Endodermal cell (in vitro differentiated cells): Measurements from ENCODE around the gene SLX4. TPM values are rescaled to one million over a fixed set of nuclear protein-coding genes. Genes with fewer than 3 reads are reported as not detected.

ENCODE experiments used
- DNase-seq: peaks from one replicate; pipeline ENCODE4 v3.0.0-alpha.2; 2017
- H3K27ac ChIP-seq: 2 replicates; pipeline ENCODE4 v1.5.1; 2013; ENCODE audit warnings: mild to moderate bottlenecking, low read depth, low read length, moderate library complexity
- H3K27me3 ChIP-seq: 2 replicates; pipeline ENCODE4 v1.6.1; 2013; ENCODE audit warnings: mild to moderate bottlenecking, low read length, moderate library complexity; ENCODE audit not compliant: insufficient read depth, control insufficient read depth, poor library complexity, severe bottlenecking
- H3K36me3 ChIP-seq: 2 replicates; pipeline ENCODE4 v1.7.0; 2013; ENCODE audit warnings: mild to moderate bottlenecking, low read length, moderate library complexity; ENCODE audit not compliant: control insufficient read depth, insufficient read depth
- H3K4me1 ChIP-seq: one replicate; pipeline ENCODE4 v1.7.0; 2013; ENCODE audit warnings: low read length; ENCODE audit not compliant: control insufficient read depth, insufficient read depth
- H3K4me3 ChIP-seq: 2 replicates; pipeline ENCODE4 v1.5.1; 2013; ENCODE audit warnings: mild to moderate bottlenecking, low read length, moderate library complexity
- H3K9ac ChIP-seq: 2 replicates; pipeline ENCODE4 v1.6.1; 2013; ENCODE audit warnings: mild to moderate bottlenecking, low read length, moderate library complexity; ENCODE audit not compliant: poor library complexity, severe bottlenecking; ENCODE audit errors: extremely low read depth
- H3K9me3 ChIP-seq: 2 replicates; pipeline ENCODE4 v1.6.1; 2013; ENCODE audit warnings: mild to moderate bottlenecking, low read length, moderate library complexity; ENCODE audit not compliant: control insufficient read depth
- H3K27ac Mint-ChIP-seq: 2 replicates; pipeline ENCODE4 v1.8.0; 2020; ENCODE audit warnings: mixed read lengths
- H3K27me3 Mint-ChIP-seq: 2 replicates; pipeline ENCODE4 v1.8.0; 2021; ENCODE audit warnings: mild to moderate bottlenecking, mixed read lengths; ENCODE audit not compliant: insufficient read depth
- H3K36me3 Mint-ChIP-seq: 2 replicates; pipeline ENCODE4 v1.8.0; 2020; ENCODE audit warnings: low read depth, mixed read lengths
- H3K4me1 Mint-ChIP-seq: 2 replicates; pipeline ENCODE4 v1.8.0; 2020; ENCODE audit warnings: mixed read lengths
- H3K4me3 Mint-ChIP-seq: 2 replicates; pipeline ENCODE4 v1.8.0; 2020; ENCODE audit warnings: mild to moderate bottlenecking, moderate library complexity, mixed read lengths
- H3K9me3 Mint-ChIP-seq: 2 replicates; pipeline ENCODE4 v1.8.0; 2020; ENCODE audit warnings: mild to moderate bottlenecking, mixed read lengths
- WGBS, 2 experiments: methylation state at CpG; one replicate each; pipeline versions ENCODE4 v1.1.5 to v1.1.7; 2013; ENCODE audit warnings: missing lambda C conversion rate in 2 of 2, mixed read lengths in 1 of 2; ENCODE audit not compliant: insufficient coverage in 1 of 2, insufficient read length in 1 of 2; 5-methylcytosine and 5-hydroxymethylcytosine counted together
- total RNA-seq, 2 donors: library from RNA; stranded (reverse); fragmentation: NEBNext Ultra II Directional in 1 of 2; extraction: Animal tissue kit (Norgen Biotek cat#: 25700) in 1 of 2; gene quantifications; 2 replicates in 1 of 2; 3 replicates in 1 of 2; pipeline ENCODE4 v1.2.1, GENCODE V29; 2021
- TF ChIP-seq, protein P1 (sequence below): fragments of 200-600 bp; sonication (generic); conservative IDR thresholded peaks from 2 replicates; pipeline ENCODE4 v1.5.0; 2021; ENCODE audit warnings: antibody characterized with exemption, mild to moderate bottlenecking

Gene SLX4
- total RNA-seq, 2 donors from 2014 or later, result 11.0 to 15.9 TPM

DNA sequence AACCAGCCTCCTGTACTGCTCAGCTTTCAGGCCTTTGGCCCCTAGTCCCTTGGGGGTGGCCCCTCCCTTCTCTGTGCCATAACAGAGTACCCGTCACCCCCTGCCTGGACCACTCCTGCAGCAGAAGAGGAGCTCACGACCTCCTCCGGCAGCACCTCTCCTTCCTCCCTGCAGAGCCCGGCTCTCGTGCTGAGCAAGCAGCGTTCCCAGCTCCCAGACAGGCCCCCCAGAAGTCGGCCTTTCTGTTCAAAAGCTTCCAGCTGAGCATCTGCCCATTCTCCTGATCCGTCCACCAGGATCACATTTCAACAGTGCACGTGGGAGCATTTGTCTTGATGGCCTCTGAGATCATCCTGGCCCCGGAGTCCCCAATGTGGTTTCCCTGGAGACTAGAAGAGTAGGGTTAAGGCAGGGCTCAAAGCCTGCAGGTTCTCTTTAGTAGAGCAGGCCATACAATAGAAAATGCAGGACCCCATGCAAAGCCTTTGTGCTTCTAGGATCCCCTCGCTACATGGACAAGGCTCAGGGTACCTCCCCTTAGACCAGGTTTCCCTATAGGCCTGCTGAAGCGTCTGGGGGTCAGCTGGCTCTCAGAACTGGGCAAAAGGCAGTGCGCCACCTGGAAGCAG is 69.8 kb downstream of the SLX4 start:
- no peak for DNase-seq
- Histone ChIP-seq H3K4me3 (no peak overlapping the region), H3K27me3 (no peaks in the 10 kb centered on the region), H3K9me3 (no peaks in the 10 kb centered on the region), H3K9ac (no peak overlapping the region), H3K36me3 (peaks cover 19% of the 10 kb centered on the region), H3K4me1 (no peaks in the 10 kb centered on the region), H3K27ac (peak overlapping the region; percentile 18)
- TF ChIP-seq, protein P1, sequence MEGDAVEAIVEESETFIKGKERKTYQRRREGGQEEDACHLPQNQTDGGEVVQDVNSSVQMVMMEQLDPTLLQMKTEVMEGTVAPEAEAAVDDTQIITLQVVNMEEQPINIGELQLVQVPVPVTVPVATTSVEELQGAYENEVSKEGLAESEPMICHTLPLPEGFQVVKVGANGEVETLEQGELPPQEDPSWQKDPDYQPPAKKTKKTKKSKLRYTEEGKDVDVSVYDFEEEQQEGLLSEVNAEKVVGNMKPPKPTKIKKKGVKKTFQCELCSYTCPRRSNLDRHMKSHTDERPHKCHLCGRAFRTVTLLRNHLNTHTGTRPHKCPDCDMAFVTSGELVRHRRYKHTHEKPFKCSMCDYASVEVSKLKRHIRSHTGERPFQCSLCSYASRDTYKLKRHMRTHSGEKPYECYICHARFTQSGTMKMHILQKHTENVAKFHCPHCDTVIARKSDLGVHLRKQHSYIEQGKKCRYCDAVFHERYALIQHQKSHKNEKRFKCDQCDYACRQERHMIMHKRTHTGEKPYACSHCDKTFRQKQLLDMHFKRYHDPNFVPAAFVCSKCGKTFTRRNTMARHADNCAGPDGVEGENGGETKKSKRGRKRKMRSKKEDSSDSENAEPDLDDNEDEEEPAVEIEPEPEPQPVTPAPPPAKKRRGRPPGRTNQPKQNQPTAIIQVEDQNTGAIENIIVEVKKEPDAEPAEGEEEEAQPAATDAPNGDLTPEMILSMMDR, result no peak
- no peaks in the 10 kb centered on the region for H3K27me3 Mint-ChIP-seq
- 68 to 85% methylated on average over 12 to 13 of the region's 13 CpGs for WGBS, 2 experiments
- no peak overlapping the region for H3K27ac Mint-ChIP-seq
- peaks cover 25% of the 10 kb centered on the region for H3K36me3 Mint-ChIP-seq
- no peaks in the 10 kb centered on the region for H3K4me1 Mint-ChIP-seq
- H3K4me3 Mint-ChIP-seq, result no peak overlapping the region
- no peaks in the 10 kb centered on the region for H3K9me3 Mint-ChIP-seq

DNA sequence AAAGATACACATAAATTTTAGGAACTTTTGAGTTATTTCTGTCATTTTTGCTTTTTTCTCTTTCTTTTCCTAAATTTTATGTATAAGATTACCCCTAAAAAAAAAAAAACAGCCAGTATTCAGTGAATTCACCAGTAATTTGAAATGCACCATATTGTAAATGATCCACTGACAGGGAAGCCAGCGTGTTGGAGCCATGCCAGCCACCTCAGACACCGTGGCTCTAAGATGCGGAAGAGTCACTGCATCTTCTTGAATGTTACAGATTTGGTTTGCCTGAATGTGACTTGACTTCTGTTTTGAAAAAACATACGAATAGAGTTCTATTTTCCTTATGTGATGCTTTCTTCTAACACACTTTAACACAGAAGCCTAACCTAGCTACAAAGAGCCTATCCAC is 73.2 kb downstream of the SLX4 start:
- Histone ChIP-seq H3K9me3 (no peaks in the 10 kb centered on the region), H3K4me1 (no peaks in the 10 kb centered on the region), H3K27me3 (no peaks in the 10 kb centered on the region), H3K4me3 (no peak overlapping the region), H3K36me3 (peaks cover 28% of the 10 kb centered on the region), H3K27ac (no peak overlapping the region), H3K9ac (no peak overlapping the region)
- Mint-ChIP-seq H3K4me3 (no peak overlapping the region), H3K9me3 (no peaks in the 10 kb centered on the region), H3K4me1 (no peaks in the 10 kb centered on the region), H3K27me3 (no peaks in the 10 kb centered on the region), H3K36me3 (peaks cover 46% of the 10 kb centered on the region), H3K27ac (no peak overlapping the region)
- 87 to 91% methylated on average over 4 of the region's 4 CpGs for WGBS, 2 experiments
- no peak for DNase-seq
- TF ChIP-seq, protein P1, result no peak

DNA sequence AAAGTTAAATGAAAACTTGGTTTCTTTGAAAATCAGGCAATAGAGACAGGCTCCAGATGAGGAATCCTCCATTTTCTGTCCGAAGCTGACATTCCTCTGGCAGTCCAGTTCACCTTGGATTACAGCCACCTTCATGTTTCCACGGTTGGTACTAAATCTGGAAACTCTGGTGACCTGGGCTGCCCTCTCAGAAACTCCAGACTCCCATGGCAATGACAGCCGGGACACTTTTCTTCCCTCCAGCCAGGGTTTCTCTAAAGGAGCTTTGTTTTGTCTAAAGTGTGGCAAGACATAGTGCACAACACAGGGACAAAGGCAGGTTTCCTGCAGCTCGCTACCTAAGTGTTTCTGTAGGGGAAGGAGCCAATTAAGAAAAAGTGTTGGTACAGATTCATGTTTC is 74.6 kb downstream of the SLX4 start:
- Histone ChIP-seq H3K9me3 (no peaks in the 10 kb centered on the region), H3K36me3 (peaks cover 40% of the 10 kb centered on the region), H3K4me3 (no peak overlapping the region), H3K4me1 (no peaks in the 10 kb centered on the region), H3K27me3 (no peaks in the 10 kb centered on the region), H3K9ac (no peak overlapping the region), H3K27ac (no peak overlapping the region)
- TF ChIP-seq, protein P1, result no peak
- H3K4me1 Mint-ChIP-seq, result no peaks in the 10 kb centered on the region
- H3K9me3 Mint-ChIP-seq, result no peaks in the 10 kb centered on the region
- H3K4me3 Mint-ChIP-seq, result no peak overlapping the region
- 90 to 96% methylated on average over 3 to 4 of the region's 4 CpGs for WGBS, 2 experiments
- no peak overlapping the region for H3K27ac Mint-ChIP-seq
- peaks cover 54% of the 10 kb centered on the region for H3K36me3 Mint-ChIP-seq
- H3K27me3 Mint-ChIP-seq, result no peaks in the 10 kb centered on the region
- DNase-seq, result no peak
